ENCODE measurements around the gene CREB1. TPM values are rescaled to one million over a fixed set of nuclear protein-coding genes. Genes with fewer than 3 reads are reported as not detected.

The CREB1 gene
- total and polyA plus RNA-seq, 2 donors (not counting 3 experiments of a cell fraction or from before 2014, with no cell fraction given), result 31.0 to 71.1 TPM

GRCh38 chr2:207619764-207620203 lies 90.0 kb downstream of the CREB1 start:
- no peak overlapping the region for H2AFZ ChIP-seq (ENCODE audit: low read depth, low read length)
- peaks cover 22% of the 10 kb centered on the region for H3K4me1 ChIP-seq (ENCODE audit: control insufficient read depth, extremely low read depth, insufficient read depth, low read length)
- dilution Hi-C loops (cut with MboI; ENCODE audit: extremely low pct_ligation_motif_present, low sequenced_read_pairs), result no loop called here
- ChIA-PET POLR2A (no interaction called here), CTCF (no interaction called here)
- H3K9ac ChIP-seq (replicated peaks; ENCODE audit: extremely low read depth, insufficient read depth, low read length), result no peak overlapping the region
- H3K9me3 ChIP-seq (replicated peaks; ENCODE audit: control insufficient read depth, insufficient read depth, low read length), result no peaks in the 10 kb centered on the region
- no peaks in the 10 kb centered on the region for H3K27me3 ChIP-seq (ENCODE audit: control insufficient read depth in 2 of 2, insufficient read depth in 2 of 2, low read length in 2 of 2)
- no peak overlapping the region for H3K27ac ChIP-seq (ENCODE audit: insufficient read depth, low read depth, low read length)
- FAIRE-seq (no peak), DNase-seq (ENCODE audit: low read depth, low spot score) (peak; percentile 43)
- H3K79me2 ChIP-seq (ENCODE audit: control insufficient read depth, insufficient read depth, low read length), result no peaks in the 10 kb centered on the region
- no peaks in the 10 kb centered on the region for H3K9me1 ChIP-seq (replicated peaks; ENCODE audit: control insufficient read depth, extremely low read depth, insufficient read depth, low read length)
- no peaks in the 10 kb centered on the region for H3K36me3 ChIP-seq (ENCODE audit: control insufficient read depth in 2 of 2, extremely low read depth in 1 of 2, insufficient read depth in 2 of 2, low read length in 2 of 2)
- intact Hi-C loops (cut with micrococcal nuclease), result no loop called here
- H3K4me2 ChIP-seq (ENCODE audit: insufficient read depth, low read length), result no peak overlapping the region
- TF ChIP-seq POLR2AphosphoS5 (IDR thresholded peaks at IDR 0.05; ENCODE audit: insufficient read depth, low read depth, low read length) (no peak), FOS (IDR thresholded peaks at IDR 0.05; ENCODE audit: borderline replicate concordance, insufficient read depth, low read length) (no peak), EZH2 (IDR thresholded peaks at IDR 0.05; ENCODE audit: borderline replicate concordance, low read depth, low read length, severe bottlenecking) (no peak), MAX (IDR thresholded peaks at IDR 0.05; ENCODE audit: insufficient read depth, insufficient read length) (no peak), JUN (IDR thresholded peaks at IDR 0.05; ENCODE audit: borderline replicate concordance, insufficient read depth, insufficient read length, low read depth) (no peak), GATA2 (IDR thresholded peaks at IDR 0.05; ENCODE audit: insufficient read depth, insufficient read length, low read depth, low read length) (no peak), CTCF (IDR thresholded peaks at IDR 0.05; ENCODE audit: extremely low read depth in 1 of 2, insufficient read depth in 1 of 2, low read depth in 1 of 2, low read length in 2 of 2) (no peak), MYC (IDR thresholded peaks at IDR 0.05; ENCODE audit: low read depth, low read length) (no peak), POLR2A (IDR thresholded peaks at IDR 0.05; ENCODE audit: low read depth, low read length) (no peak)
- no peak overlapping the region for H3K4me3 ChIP-seq (replicated peaks in 1 of 3; ENCODE audit: insufficient read depth in 1 of 3, low read depth in 1 of 3, low read length in 3 of 3)
- no TSS peak for BruUV-seq (replicated peaks)
- no peaks in the 10 kb centered on the region for H4K20me1 ChIP-seq (replicated peaks; ENCODE audit: control insufficient read depth, extremely low read depth, insufficient read depth, low read length)
